Neutrophil (primary cell): ENCODE measurements around the gene BRIX1.
A peak's percentile ranks its signal among the peaks of the same experiment; 100 is the strongest.
"Not testable (repeated sequence)": the region's sequence is repeated elsewhere in the genome, so short reads cannot be mapped to it uniquely, and the experiment has no call there.

Experiments used
- H3K27ac ChIP-seq: fragments of 200-600 bp; sonication (generic); 2 replicates; pipeline ENCODE4 v1.5.1; 2016; ENCODE audit warnings: mild to moderate bottlenecking, moderate library complexity
- H3K27me3 ChIP-seq: fragments of 200-600 bp; sonication (generic); 2 replicates; pipeline ENCODE4 v1.6.0; 2016; ENCODE audit warnings: mild to moderate bottlenecking
- H3K36me3 ChIP-seq: fragments of 200-600 bp; sonication (generic); 2 replicates; pipeline ENCODE4 v1.5.1; 2017
- H3K4me1 ChIP-seq, 2 experiments: fragments of 200-600 bp in 1 of 2; sonication (generic) in 1 of 2; 1 replicate in 1 of 2; 2 replicates in 1 of 2; pipeline versions ENCODE4 v1.5.1 to v1.6.1; 2013 to 2016; ENCODE audit warnings: low read depth in 1 of 2, low read length in 1 of 2, mild to moderate bottlenecking in 1 of 2, moderate library complexity in 1 of 2; ENCODE audit not compliant: control insufficient read depth in 1 of 2, insufficient read depth in 1 of 2
- H3K4me3 ChIP-seq, 2 experiments: fragments of 200-600 bp in 1 of 2; sonication (generic) in 1 of 2; 1 replicate in 1 of 2; 2 replicates in 1 of 2; pipeline ENCODE4 v1.5.1; 2013 to 2016; ENCODE audit warnings: low read depth in 1 of 2, low read length in 1 of 2, mild to moderate bottlenecking in 1 of 2, moderate library complexity in 1 of 2
- H3K9me3 ChIP-seq: fragments of 200-600 bp; sonication (generic); 2 replicates; pipeline ENCODE4 v1.5.1; 2016
- CTCF ChIP-seq: fragments of 200-600 bp; sonication (generic); IDR thresholded peaks from 2 replicates; pipeline ENCODE4 v1.5.1; 2016; ENCODE audit warnings: antibody characterized with exemption

Gene BRIX1

GRCh38 chr5:34913072-34913471, 2.4 kb upstream of the BRIX1 start:
- Histone ChIP-seq H3K4me1 (peaks cover 22 to 23% of the 10 kb centered on the region in 2 experiments), H3K27ac (no peak overlapping the region), H3K36me3 (peaks cover 28% of the 10 kb centered on the region), H3K27me3 (no peaks in the 10 kb centered on the region), H3K9me3 (no peaks in the 10 kb centered on the region), H3K4me3 (no peak overlapping the region)
- TF ChIP-seq CTCF = no peak

- H3K9me3 ChIP-seq = no peaks in the 10 kb centered on the region
- H3K4me3 ChIP-seq = peak overlapping the region; percentile 80 to 86
- no peak for TF ChIP-seq CTCF
- peak overlapping the region; percentile 84 for H3K27ac ChIP-seq
- H3K36me3 ChIP-seq = peaks cover 13% of the 10 kb centered on the region
- H3K4me1 ChIP-seq = peaks cover 22 to 23% of the 10 kb centered on the region in 2 experiments
- no peaks in the 10 kb centered on the region for H3K27me3 ChIP-seq
Observed at GRCh38 chr5:34914671-34915138, 806 bp upstream of the BRIX1 start.

- H3K4me1 ChIP-seq = peaks cover 22 to 23% of the 10 kb centered on the region in 2 experiments
- H3K27me3 ChIP-seq = no peaks in the 10 kb centered on the region
- H3K27ac ChIP-seq = peak overlapping the region; percentile 84
- peaks cover 14% of the 10 kb centered on the region for H3K36me3 ChIP-seq
- no peak for TF ChIP-seq CTCF
- no peaks in the 10 kb centered on the region for H3K9me3 ChIP-seq
- H3K4me3 ChIP-seq = peak overlapping the region; percentile 80 to 86
Observed at GRCh38 chr5:34915856-34916192, 313 bp downstream of the BRIX1 start.

- no peak for TF ChIP-seq CTCF
- Histone ChIP-seq H3K4me1 (peaks cover 22 to 23% of the 10 kb centered on the region in 2 experiments), H3K36me3 (peaks cover 17% of the 10 kb centered on the region), H3K27me3 (no peaks in the 10 kb centered on the region), H3K9me3 (no peaks in the 10 kb centered on the region), H3K27ac (no peak overlapping the region), H3K4me3 (peak overlapping the region; percentile 80 to 86)
Observed at GRCh38 chr5:34916518-34916917, 1.0 kb downstream of the BRIX1 start.

- no peak overlapping the region for H3K27ac ChIP-seq
- no peaks in the 10 kb centered on the region for H3K27me3 ChIP-seq
- TF ChIP-seq CTCF = no peak
- peaks cover 22 to 23% of the 10 kb centered on the region in 2 experiments for H3K4me1 ChIP-seq
- peaks cover 12% of the 10 kb centered on the region for H3K36me3 ChIP-seq
- H3K9me3 ChIP-seq = no peaks in the 10 kb centered on the region
- H3K4me3 ChIP-seq = no peak overlapping the region
Observed at GRCh38 chr5:34918025-34918424, 2.5 kb downstream of the BRIX1 start.

- Histone ChIP-seq H3K4me3 (no peak overlapping the region), H3K9me3 (no peaks in the 10 kb centered on the region)
- no peak for TF ChIP-seq CTCF
Observed at GRCh38 chr5:34919077-34919476, 3.6 kb downstream of the BRIX1 start.

GRCh38 chr5:34923256-34923655, 7.7 kb downstream of the BRIX1 start:
- H3K4me3 ChIP-seq, H3K27me3 ChIP-seq, H3K9me3 ChIP-seq, H3K27ac ChIP-seq, H3K4me1 ChIP-seq: not testable (repeated sequence)
- H3K36me3 ChIP-seq = peaks cover 26% of the 10 kb centered on the region

More at GRCh38 chr5:34919077-34919476, 3.6 kb downstream of the BRIX1 start:
- Histone ChIP-seq H3K4me1 (peaks cover 21 to 23% of the 10 kb centered on the region in 2 experiments), H3K27ac (no peak overlapping the region), H3K36me3 (peaks cover 18% of the 10 kb centered on the region), H3K27me3 (no peaks in the 10 kb centered on the region)
